ENCODE measurements around the gene EFHC1. TPM values are rescaled to one million over a fixed set of nuclear protein-coding genes. Genes with fewer than 3 reads are reported as not detected.

The EFHC1 gene
- total RNA-seq, 1 donor from 2014 or later = 33.8 TPM

DNA sequence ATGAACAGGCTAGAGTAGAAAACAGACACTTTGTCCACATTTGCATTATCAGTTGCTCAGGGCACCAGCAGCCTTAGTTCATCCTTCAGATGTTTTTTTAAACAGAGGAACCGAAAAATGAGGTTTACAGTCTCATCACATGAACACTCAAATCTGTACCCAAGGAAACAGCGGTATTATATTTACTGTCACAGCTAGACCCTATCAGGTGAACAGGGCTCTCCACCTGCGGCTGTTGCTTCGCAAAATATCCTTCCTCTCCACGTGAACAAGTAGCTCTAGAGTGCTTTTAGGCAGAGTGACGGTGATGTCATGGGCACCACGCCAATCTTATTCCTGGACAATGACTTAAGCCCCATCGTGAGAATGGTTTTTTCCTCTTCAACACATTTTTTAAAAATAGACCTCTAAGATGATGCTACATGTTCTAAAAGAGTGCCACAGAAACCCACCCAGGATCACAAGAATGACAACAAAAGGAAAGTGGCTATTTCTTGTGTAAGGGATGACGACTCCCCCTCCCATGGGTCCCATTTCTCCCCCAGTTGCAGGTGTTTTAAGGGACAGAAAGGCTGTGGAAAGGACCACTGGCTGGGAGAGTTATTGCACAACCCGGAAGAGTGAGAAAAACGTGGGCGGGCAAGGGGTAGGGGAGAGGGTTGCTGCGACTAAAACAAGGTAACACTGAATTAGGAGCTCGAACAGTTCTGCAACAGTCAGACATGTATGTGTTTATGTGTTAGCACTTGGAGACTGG lies 77.7 kb downstream of the EFHC1 start:
- Mint-ChIP-seq H3K36me3 (ENCODE audit: unreplicated experiment) (peaks cover 60% of the 10 kb centered on the region), H3K4me1 (ENCODE audit: unreplicated experiment) (peaks cover 52% of the 10 kb centered on the region), H3K27ac (ENCODE audit: unreplicated experiment) (peak overlapping the region; percentile 68), H3K9me3 (ENCODE audit: unreplicated experiment) (no peaks in the 10 kb centered on the region), H3K27me3 (ENCODE audit: unreplicated experiment) (no peaks in the 10 kb centered on the region), H3K4me3 (ENCODE audit: unreplicated experiment) (no peak overlapping the region)
- TF ChIP-seq, protein P1, sequence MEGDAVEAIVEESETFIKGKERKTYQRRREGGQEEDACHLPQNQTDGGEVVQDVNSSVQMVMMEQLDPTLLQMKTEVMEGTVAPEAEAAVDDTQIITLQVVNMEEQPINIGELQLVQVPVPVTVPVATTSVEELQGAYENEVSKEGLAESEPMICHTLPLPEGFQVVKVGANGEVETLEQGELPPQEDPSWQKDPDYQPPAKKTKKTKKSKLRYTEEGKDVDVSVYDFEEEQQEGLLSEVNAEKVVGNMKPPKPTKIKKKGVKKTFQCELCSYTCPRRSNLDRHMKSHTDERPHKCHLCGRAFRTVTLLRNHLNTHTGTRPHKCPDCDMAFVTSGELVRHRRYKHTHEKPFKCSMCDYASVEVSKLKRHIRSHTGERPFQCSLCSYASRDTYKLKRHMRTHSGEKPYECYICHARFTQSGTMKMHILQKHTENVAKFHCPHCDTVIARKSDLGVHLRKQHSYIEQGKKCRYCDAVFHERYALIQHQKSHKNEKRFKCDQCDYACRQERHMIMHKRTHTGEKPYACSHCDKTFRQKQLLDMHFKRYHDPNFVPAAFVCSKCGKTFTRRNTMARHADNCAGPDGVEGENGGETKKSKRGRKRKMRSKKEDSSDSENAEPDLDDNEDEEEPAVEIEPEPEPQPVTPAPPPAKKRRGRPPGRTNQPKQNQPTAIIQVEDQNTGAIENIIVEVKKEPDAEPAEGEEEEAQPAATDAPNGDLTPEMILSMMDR (IDR thresholded peaks at IDR 0.05) = no peak
- DNase-seq (ENCODE audit: extremely low spot score, unreplicated experiment) = peak; percentile 60

DNA sequence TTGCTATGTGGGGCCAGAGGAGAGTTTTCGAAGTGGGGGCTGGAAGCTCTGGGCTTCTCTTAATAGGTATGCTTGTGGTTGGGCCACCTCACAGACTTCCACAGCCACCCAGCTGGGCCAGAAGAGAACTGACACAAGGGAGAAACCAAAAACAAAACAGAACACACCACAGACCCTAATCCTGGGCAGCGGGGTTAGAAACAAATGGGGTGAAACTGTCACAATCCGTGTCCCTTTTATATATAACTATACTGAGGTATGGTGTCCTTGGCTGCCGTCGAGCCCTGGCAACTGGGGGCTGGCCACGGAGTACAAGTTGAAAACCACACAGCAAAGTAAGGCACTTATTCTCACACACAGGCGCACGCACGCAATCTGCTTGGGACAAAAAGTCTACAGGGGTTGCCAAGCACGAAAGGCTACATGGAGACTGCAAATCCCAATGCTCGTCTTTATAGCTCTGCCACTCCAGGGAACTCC lies 78.4 kb downstream of the EFHC1 start:
- no peaks in the 10 kb centered on the region for H3K27me3 Mint-ChIP-seq (ENCODE audit: unreplicated experiment)
- peaks cover 63% of the 10 kb centered on the region for H3K36me3 Mint-ChIP-seq (ENCODE audit: unreplicated experiment)
- no peak overlapping the region for H3K4me3 Mint-ChIP-seq (ENCODE audit: unreplicated experiment)
- H3K27ac Mint-ChIP-seq (ENCODE audit: unreplicated experiment) = peak overlapping the region; percentile 74
- H3K4me1 Mint-ChIP-seq (ENCODE audit: unreplicated experiment) = peaks cover 56% of the 10 kb centered on the region
- TF ChIP-seq, protein P1 (IDR thresholded peaks at IDR 0.05) = no peak
- DNase-seq (ENCODE audit: extremely low spot score, unreplicated experiment) = peak; percentile 56
- H3K9me3 Mint-ChIP-seq (ENCODE audit: unreplicated experiment) = no peaks in the 10 kb centered on the region

- DNase-seq (ENCODE audit: extremely low spot score, unreplicated experiment) = peak; percentile 17
- peak overlapping the region; percentile 74 for H3K27ac Mint-ChIP-seq (ENCODE audit: unreplicated experiment)
- peaks cover 56% of the 10 kb centered on the region for H3K4me1 Mint-ChIP-seq (ENCODE audit: unreplicated experiment)
- H3K27me3 Mint-ChIP-seq (ENCODE audit: unreplicated experiment) = no peaks in the 10 kb centered on the region
- peaks cover 63% of the 10 kb centered on the region for H3K36me3 Mint-ChIP-seq (ENCODE audit: unreplicated experiment)
- H3K9me3 Mint-ChIP-seq (ENCODE audit: unreplicated experiment) = no peaks in the 10 kb centered on the region
- H3K4me3 Mint-ChIP-seq (ENCODE audit: unreplicated experiment) = no peak overlapping the region
- TF ChIP-seq, protein P1 (IDR thresholded peaks at IDR 0.05) = no peak
Measured at GRCh38 chr6:52499026-52499425, 78.9 kb downstream of the EFHC1 start.

DNA sequence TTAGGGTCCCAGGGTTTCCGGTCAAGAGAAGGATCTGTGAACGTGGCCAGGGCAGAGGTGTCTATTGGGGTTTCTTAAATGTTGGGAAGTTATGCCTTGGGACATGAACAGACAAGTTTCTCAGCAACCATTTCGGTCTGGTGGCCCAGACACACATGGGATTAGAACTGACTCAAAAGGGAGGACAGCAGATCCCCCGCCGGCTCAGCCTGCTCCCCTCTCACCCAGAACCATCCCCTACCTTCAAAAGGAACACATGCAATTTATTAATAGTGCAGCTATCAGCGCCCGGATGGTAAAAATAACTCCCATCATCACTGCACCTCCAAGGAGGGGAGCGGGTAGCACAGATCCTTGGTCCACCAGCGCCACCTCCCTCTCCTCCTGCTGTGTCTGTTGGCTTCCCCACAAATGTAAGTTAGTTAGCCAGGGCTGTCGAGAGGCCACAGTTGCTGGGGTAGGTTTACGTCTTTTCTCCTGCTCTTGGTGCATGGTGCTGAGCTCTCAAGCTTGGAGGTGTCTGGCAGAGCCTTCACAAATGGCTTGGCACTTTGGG lies 79.6 kb downstream of the EFHC1 start:
- H3K27me3 Mint-ChIP-seq (ENCODE audit: unreplicated experiment) = no peaks in the 10 kb centered on the region
- TF ChIP-seq, protein P1 (IDR thresholded peaks at IDR 0.05) = no peak
- DNase-seq (ENCODE audit: extremely low spot score, unreplicated experiment) = peak; percentile 80
- H3K27ac Mint-ChIP-seq (ENCODE audit: unreplicated experiment) = peak overlapping the region; percentile 74
- H3K36me3 Mint-ChIP-seq (ENCODE audit: unreplicated experiment) = peaks cover 64% of the 10 kb centered on the region
- H3K9me3 Mint-ChIP-seq (ENCODE audit: unreplicated experiment) = no peaks in the 10 kb centered on the region
- no peak overlapping the region for H3K4me3 Mint-ChIP-seq (ENCODE audit: unreplicated experiment)
- peaks cover 56% of the 10 kb centered on the region for H3K4me1 Mint-ChIP-seq (ENCODE audit: unreplicated experiment)

Data from osteocyte (in vitro differentiated cells).